Measurements from ENCODE around the gene B4GALT6.

- TF ChIP-seq CTCF (IDR thresholded peaks at IDR 0.05) (no peak), POLR2A (IDR thresholded peaks at IDR 0.05) (no peak)
These were observed 93.8 kb downstream of the B4GALT6 start for GRCh38 chr18:31590570-31590969.
